Memory B cell (primary cell): ENCODE results near the gene PHF21A.

Experiments used
- ATAC-seq: fragments of 150-1000 bp; cut with Tn5 transposase; 2 replicates; pipeline ENCODE4 v1.10.0; 2021; ENCODE audit warnings: low read depth, mild to moderate bottlenecking, moderate library complexity
- DNase-seq, 2 donors: peaks; one replicate each; pipeline ENCODE4 v3.0.0; 2022; ENCODE audit warnings: low spot score in 2 of 2
- H3K27ac Mint-ChIP-seq: one replicate; pipeline ENCODE4 v1.8.0; 2022; ENCODE audit warnings: mild to moderate bottlenecking, moderate library complexity, mixed read lengths
- H3K27me3 Mint-ChIP-seq: one replicate; pipeline ENCODE4 v1.8.0; 2022; ENCODE audit warnings: mixed read lengths
- H3K36me3 Mint-ChIP-seq: one replicate; pipeline ENCODE4 v1.8.0; 2022; ENCODE audit warnings: mild to moderate bottlenecking, mixed read lengths
- H3K4me1 Mint-ChIP-seq: one replicate; pipeline ENCODE4 v1.8.0; 2022; ENCODE audit warnings: mixed read lengths
- H3K4me3 Mint-ChIP-seq: one replicate; pipeline ENCODE4 v1.8.0; 2022; ENCODE audit warnings: mild to moderate bottlenecking, moderate library complexity, mixed read lengths
- H3K9me3 Mint-ChIP-seq: one replicate; pipeline ENCODE4 v1.8.0; 2022; ENCODE audit warnings: mixed read lengths

Gene PHF21A

DNA sequence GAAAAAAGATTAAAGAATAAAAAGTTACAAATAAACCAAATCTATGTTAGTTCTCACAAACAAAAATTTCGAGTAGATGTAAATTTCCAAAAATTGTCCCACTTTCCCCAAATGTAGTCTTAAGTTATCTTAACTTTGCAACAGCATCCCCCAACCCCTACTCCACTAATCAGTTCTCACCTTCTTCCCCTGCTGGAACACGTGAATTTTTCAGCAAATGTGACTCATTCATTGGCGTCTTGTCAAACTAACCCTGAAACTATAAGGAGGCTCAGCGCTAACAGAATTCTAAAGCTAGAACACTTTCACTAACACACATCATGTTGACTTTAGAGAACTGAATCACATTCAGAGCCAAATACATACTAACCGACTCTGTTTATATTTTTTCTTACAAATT is 46.1 kb downstream of the PHF21A start:
- H3K27ac Mint-ChIP-seq = no peak overlapping the region
- peaks cover 27% of the 10 kb centered on the region for H3K36me3 Mint-ChIP-seq
- H3K27me3 Mint-ChIP-seq = no peaks in the 10 kb centered on the region
- H3K4me3 Mint-ChIP-seq = no peak overlapping the region
- H3K4me1 Mint-ChIP-seq = peaks cover 3% of the 10 kb centered on the region
- ATAC-seq (no peak), DNase-seq (no peak)
- H3K9me3 Mint-ChIP-seq = no peaks in the 10 kb centered on the region

DNA sequence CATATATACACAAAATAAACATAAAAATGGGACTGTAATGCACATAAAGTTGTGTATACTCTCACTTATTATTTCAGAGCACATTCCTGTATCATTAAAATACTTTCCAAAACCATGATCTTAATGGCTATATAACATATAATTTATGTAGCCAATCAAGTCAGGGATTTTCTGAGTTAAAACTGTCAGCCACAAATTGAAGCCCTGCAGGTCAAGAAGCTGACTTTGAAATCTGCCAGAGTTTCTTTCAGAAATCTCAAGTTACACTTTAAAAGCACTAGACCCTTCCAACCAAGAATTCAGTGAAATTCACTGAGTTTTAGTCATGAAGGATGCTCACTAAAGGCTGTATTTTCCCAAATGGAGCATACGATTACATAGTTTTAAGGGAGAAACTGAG is 47.6 kb downstream of the PHF21A start:
- DNase-seq (no peak), ATAC-seq (no peak)
- Mint-ChIP-seq H3K27me3 (no peaks in the 10 kb centered on the region), H3K36me3 (peaks cover 29% of the 10 kb centered on the region), H3K4me3 (no peak overlapping the region), H3K4me1 (peaks cover 5% of the 10 kb centered on the region), H3K27ac (no peak overlapping the region), H3K9me3 (no peaks in the 10 kb centered on the region)

DNA sequence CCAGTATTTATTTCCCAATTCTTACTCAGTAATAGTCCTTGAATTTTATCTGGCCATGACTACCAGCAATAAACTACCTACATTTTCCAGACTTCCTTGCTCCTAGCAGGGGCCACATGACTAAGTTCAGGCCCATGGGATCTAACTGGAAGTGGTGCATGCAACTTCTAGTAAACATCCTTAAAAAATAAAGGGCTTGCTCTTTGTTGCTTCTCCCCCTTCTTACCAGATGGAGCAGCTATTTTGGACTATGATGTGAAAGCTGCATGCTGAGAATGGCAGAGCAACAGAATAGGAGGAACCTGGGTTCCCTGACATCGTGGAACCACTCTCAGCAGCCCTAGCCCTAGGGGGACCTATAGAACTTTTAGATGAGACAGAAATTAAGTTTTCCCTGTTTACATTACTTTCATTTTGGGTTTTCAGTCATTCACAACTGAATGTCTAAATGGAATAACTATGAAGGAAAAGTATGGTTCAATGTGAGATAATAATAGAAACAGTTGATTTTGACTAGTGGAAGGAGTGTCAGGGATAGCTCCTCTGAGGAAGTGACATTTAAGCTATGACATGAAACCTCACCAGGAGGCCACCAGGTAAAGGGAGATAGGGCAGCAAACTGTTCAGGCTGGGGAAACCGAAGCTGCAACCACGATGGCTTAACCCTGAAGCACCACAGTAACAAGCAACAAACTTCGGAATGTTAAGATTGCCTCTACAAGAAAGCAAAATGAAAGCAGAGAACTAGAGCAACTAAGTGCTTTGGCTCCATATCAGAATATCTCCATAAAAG is 48.9 kb downstream of the PHF21A start:
- Mint-ChIP-seq H3K27me3 (no peaks in the 10 kb centered on the region), H3K4me3 (no peak overlapping the region), H3K9me3 (no peaks in the 10 kb centered on the region), H3K27ac (no peak overlapping the region), H3K36me3 (peaks cover 34% of the 10 kb centered on the region), H3K4me1 (peaks cover 9% of the 10 kb centered on the region)
- ATAC-seq (no peak), DNase-seq (no peak)

DNA sequence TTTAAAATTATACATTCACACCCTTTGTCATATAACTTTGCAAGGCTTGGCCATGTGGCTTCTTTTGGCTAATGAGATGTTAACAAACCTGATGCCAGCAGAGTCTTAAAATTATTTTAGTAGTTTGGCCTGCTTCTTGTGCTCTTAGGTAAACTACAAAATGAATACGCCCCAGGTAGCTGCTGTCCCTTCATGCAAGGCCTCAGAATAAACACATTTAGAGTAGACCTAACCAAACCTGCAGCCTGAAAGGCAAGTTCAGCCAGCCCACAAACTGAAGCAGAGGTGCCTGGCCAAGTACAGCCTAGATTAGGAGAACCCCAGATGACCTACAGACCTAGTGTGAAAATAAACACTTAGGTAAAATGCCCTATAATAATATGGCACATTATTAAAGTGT is 50.2 kb downstream of the PHF21A start:
- H3K4me3 Mint-ChIP-seq = no peak overlapping the region
- no peak for ATAC-seq
- H3K27ac Mint-ChIP-seq = no peak overlapping the region
- no peaks in the 10 kb centered on the region for H3K9me3 Mint-ChIP-seq
- H3K4me1 Mint-ChIP-seq = peaks cover 11% of the 10 kb centered on the region
- DNase-seq = no peak
- no peaks in the 10 kb centered on the region for H3K27me3 Mint-ChIP-seq
- H3K36me3 Mint-ChIP-seq = peaks cover 32% of the 10 kb centered on the region

DNA sequence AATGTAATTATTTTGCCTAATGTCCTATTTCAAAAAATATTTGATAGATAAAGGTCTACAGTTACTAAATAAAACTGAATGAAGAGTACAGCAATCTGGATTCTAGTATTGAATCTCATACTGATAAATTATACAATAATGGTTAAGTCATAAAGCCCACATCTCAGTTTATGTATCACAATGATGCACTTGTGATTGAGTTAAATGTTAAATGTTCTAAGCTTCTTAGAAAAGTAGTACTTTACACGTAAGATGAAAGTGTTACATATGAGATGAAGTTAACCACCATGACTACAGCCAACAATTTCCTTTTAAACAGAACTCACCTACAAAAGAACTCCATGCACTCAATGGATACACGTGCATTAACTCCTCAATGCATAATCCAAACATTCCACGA is 51.7 kb downstream of the PHF21A start:
- H3K27me3 Mint-ChIP-seq = no peaks in the 10 kb centered on the region
- peaks cover 35% of the 10 kb centered on the region for H3K36me3 Mint-ChIP-seq
- peaks cover 14% of the 10 kb centered on the region for H3K4me1 Mint-ChIP-seq
- no peak overlapping the region for H3K27ac Mint-ChIP-seq
- H3K9me3 Mint-ChIP-seq = no peaks in the 10 kb centered on the region
- DNase-seq (no peak), ATAC-seq (no peak)
- H3K4me3 Mint-ChIP-seq = no peak overlapping the region

DNA sequence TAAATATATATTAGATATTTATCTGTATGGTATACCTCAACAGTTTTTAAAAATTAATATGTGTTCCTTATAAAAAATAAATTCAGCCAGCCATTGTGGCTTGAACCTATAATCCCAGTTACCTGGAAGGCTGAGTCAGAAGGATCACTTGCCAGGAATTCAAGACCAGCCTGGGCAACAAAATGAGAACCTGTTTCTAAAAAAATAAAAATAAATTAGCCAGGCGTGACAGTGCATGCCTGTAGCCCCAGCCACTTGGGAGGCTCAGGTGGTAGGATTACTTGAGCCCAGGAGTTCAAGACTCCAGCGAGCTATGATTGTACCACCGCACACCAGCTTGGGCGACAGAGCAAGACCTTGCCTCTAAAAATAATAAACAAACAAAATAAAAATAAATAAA is 54.9 kb downstream of the PHF21A start:
- H3K27ac Mint-ChIP-seq = no peak overlapping the region
- peaks cover 11% of the 10 kb centered on the region for H3K4me1 Mint-ChIP-seq
- H3K27me3 Mint-ChIP-seq = no peaks in the 10 kb centered on the region
- DNase-seq (no peak), ATAC-seq (no peak)
- H3K9me3 Mint-ChIP-seq = no peaks in the 10 kb centered on the region
- peaks cover 40% of the 10 kb centered on the region for H3K36me3 Mint-ChIP-seq
- H3K4me3 Mint-ChIP-seq = no peak overlapping the region

DNA sequence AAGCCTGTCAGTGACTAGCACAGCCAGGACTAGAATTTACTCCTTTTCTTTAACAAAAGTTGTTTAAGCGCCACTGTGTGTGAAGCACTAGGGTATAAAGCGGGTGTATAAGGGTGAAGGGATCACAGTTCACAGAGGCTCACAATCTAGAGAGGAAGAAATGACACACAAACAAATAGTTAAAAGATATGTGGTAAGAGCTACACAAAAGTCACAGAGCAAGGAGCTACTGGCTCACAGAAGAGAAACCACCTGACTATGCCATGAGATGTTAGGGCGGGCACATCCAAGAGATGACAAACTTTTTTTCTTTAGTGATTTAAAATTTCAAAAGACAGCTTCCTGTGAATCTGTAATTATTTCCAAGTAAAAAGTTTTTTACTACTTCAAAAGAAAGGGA is 55.6 kb downstream of the PHF21A start:
- Mint-ChIP-seq H3K4me1 (peaks cover 11% of the 10 kb centered on the region), H3K36me3 (peaks cover 44% of the 10 kb centered on the region), H3K27me3 (no peaks in the 10 kb centered on the region), H3K9me3 (no peaks in the 10 kb centered on the region), H3K27ac (no peak overlapping the region), H3K4me3 (no peak overlapping the region)
- DNase-seq = no peak
- ATAC-seq = no peak

DNA sequence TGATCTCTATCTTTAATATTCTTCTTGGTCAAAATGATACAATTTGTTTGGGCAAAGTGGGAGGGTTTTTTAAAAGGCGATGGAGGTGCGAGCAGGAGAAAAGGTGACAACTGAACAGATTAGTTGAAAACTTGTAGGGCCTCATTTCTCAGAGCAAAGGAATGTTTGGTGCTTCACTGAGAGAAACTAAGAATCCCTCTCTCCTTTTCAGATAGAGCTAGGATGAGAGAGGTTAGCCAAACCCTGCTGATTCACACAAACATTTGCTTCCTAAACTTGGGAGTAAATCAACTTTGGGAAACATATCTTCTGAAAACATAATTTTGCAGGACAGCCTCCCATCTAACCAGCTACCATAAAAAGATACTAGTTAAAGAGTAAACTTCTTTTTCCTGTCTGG is 57.0 kb downstream of the PHF21A start:
- DNase-seq = no peak
- Mint-ChIP-seq H3K4me3 (no peak overlapping the region), H3K36me3 (peaks cover 44% of the 10 kb centered on the region), H3K4me1 (peaks cover 11% of the 10 kb centered on the region), H3K27me3 (no peaks in the 10 kb centered on the region), H3K9me3 (no peaks in the 10 kb centered on the region), H3K27ac (no peak overlapping the region)
- ATAC-seq = no peak

DNA sequence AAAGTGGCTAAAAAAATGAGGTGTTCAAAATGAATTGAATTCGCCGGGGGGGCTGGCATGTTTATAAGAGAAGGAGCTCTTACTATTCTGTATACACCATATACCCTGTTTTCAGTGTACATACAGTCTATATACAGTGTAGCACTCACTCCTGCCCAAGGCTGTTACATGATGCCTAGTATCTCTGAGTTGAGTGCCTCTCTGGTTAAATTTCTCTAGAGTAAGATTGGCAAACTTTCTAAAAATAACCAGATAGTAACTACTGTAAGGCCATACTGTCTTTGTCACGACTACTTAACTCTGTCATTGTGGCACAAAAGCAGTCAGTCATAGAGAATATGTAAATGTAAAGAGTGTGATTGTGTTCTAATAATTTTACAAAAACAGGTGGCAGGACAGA is 58.1 kb downstream of the PHF21A start:
- Mint-ChIP-seq H3K27me3 (no peaks in the 10 kb centered on the region), H3K27ac (no peak overlapping the region), H3K4me1 (peaks cover 9% of the 10 kb centered on the region), H3K36me3 (peaks cover 38% of the 10 kb centered on the region), H3K9me3 (no peaks in the 10 kb centered on the region), H3K4me3 (no peak overlapping the region)
- no peak for ATAC-seq
- DNase-seq = no peak

DNA sequence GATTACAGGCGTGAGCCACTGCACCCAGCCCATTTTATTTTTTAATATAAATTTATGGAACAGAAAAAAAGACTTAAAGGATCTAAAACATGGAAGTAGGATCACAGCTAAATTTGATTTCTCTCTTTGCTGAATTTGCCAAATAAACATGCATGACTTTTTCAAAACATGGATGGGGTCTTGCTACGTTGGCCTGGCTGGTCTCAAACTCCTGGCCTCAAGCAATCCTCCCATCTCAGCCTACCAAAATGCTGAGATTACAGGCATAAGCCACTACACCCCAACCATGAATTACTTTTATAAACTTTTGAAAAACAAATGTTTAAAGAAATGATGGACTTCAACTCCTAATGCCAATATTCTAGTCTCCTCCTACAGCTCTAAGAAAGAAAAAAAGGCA is 61.2 kb downstream of the PHF21A start:
- Mint-ChIP-seq H3K36me3 (peaks cover 22% of the 10 kb centered on the region), H3K4me3 (no peak overlapping the region), H3K27ac (no peak overlapping the region), H3K4me1 (peaks cover 3% of the 10 kb centered on the region), H3K9me3 (no peaks in the 10 kb centered on the region), H3K27me3 (no peaks in the 10 kb centered on the region)
- ATAC-seq = no peak
- DNase-seq = no peak

DNA sequence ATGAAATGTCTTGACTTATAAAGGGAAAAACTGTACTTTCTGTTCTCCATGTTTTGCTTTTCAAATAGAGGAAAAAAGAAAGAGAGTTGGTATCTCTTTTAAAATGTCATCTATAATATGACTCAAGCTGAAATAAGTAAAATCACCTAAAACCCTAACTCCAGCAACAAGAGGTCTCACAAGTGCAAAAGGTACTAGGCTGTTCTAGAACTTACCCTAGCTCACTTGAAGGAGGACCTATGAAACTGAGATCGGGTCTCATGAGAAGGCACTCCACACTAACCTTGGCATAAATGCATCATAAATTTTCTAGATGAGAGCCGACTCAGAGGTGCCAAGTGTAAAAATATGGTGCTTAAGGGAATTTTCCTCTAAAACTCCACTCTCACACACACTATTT is 63.8 kb downstream of the PHF21A start:
- Mint-ChIP-seq H3K4me1 (peaks cover 3% of the 10 kb centered on the region), H3K27ac (no peak overlapping the region), H3K4me3 (no peak overlapping the region), H3K36me3 (peaks cover 20% of the 10 kb centered on the region), H3K9me3 (no peaks in the 10 kb centered on the region), H3K27me3 (no peaks in the 10 kb centered on the region)
- DNase-seq (no peak), ATAC-seq (no peak)

DNA sequence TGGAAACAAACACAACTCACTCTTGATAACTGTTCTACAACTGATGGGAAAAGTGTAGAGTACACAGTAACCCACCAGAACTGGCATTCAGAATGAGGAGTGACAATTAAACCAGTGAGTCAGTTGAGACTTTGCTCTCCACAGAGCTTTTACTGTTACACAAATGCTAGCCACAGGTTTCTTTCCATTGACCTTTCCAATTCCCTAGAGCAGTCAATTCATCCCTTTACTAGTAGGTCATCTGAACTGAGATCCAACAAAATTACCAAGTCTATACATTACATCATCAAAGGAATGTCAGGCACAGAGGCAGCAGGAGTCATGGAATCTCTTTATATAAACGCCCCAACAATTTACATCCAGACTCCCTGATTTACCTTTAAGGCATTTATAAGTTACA is 65.9 kb downstream of the PHF21A start:
- H3K27ac Mint-ChIP-seq = no peak overlapping the region
- H3K27me3 Mint-ChIP-seq = no peaks in the 10 kb centered on the region
- no peak overlapping the region for H3K4me3 Mint-ChIP-seq
- H3K36me3 Mint-ChIP-seq = peaks cover 8% of the 10 kb centered on the region
- ATAC-seq (no peak), DNase-seq (no peak)
- H3K4me1 Mint-ChIP-seq = peaks cover 6% of the 10 kb centered on the region
- H3K9me3 Mint-ChIP-seq = no peaks in the 10 kb centered on the region

DNA sequence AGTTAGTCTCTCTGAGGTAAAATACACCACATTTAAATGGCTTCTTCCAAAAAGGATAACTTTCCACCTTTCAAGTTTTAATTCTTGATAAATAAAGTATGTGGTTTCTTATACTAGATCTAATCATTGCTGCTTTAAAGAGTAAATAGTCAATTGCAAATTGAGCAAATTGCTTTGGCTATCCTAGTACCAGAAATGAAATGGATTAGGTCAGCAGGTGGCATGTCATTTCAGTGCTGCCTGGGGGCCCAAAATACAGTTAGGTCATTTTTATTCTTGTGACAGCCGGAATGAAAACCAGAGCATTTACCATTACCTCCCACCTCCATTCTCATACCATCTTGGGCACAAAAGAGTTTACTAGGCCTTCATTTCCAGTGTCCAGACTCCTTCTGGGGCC is 70.2 kb downstream of the PHF21A start:
- Mint-ChIP-seq H3K27me3 (no peaks in the 10 kb centered on the region), H3K9me3 (peaks cover 3% of the 10 kb centered on the region), H3K36me3 (peaks cover 27% of the 10 kb centered on the region), H3K27ac (no peak overlapping the region), H3K4me1 (peaks cover 17% of the 10 kb centered on the region), H3K4me3 (no peak overlapping the region)
- DNase-seq (no peak), ATAC-seq (no peak)

DNA sequence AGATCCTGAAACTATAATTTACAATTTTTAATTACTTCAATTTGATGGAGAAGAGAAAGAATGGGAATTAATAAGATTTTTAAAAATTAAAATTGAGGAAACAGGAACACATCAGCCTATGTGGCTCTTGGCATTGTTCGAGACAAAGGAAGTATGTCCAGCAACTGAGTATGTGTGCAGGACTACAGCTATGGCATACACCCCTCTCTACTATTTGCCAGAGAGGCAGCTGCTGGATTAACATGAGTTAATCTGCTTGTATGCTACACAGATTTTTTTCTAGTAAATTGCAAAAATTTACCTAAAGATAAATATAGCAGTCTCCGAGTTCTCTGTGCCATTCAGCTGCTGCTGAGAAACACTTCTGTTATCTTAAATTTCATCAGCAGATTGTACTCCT is 70.6 kb downstream of the PHF21A start:
- H3K36me3 Mint-ChIP-seq = peaks cover 29% of the 10 kb centered on the region
- no peak overlapping the region for H3K27ac Mint-ChIP-seq
- ATAC-seq (no peak), DNase-seq (no peak)
- H3K27me3 Mint-ChIP-seq = no peaks in the 10 kb centered on the region
- H3K4me3 Mint-ChIP-seq = no peak overlapping the region
- H3K4me1 Mint-ChIP-seq = peaks cover 17% of the 10 kb centered on the region
- H3K9me3 Mint-ChIP-seq = peaks cover 3% of the 10 kb centered on the region

DNA sequence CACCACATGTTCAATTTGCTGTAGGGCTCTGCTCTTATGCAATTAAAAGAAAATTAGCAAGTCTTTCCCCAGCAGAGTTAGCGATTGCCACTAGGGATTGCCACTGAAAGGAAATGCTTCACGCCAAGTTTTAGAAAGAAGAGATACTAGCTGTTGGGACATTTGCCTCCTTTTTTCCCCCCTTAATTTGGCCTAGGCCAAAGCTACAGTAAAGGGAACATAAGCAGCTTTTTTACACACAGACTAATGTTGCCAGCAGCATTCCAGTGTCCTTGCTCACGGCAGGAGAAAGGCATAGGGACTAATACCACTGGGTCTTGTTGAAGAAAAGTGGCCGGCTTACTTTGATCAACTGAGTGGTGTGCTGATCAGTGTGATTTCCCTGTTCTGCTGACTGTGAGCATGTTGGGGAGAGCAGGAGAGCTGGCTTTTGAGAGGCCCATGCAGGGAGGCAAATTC is 71.2 kb downstream of the PHF21A start:
- Mint-ChIP-seq H3K4me1 (peaks cover 15% of the 10 kb centered on the region), H3K4me3 (no peak overlapping the region), H3K27me3 (no peaks in the 10 kb centered on the region), H3K36me3 (peaks cover 30% of the 10 kb centered on the region), H3K9me3 (peaks cover 3% of the 10 kb centered on the region), H3K27ac (no peak overlapping the region)
- no peak for DNase-seq
- ATAC-seq = no peak
